HG02623 (cell line): ENCODE data around the gene CLDN24.
A peak's percentile ranks its signal among the peaks of the same experiment; 100 is the strongest.

Source experiments
- ATAC-seq: cut with Tn5 transposase; IDR thresholded peaks from one replicate; pipeline ENCODE4 v1.9.1; 2021; ENCODE audit warnings: moderate library complexity; ENCODE audit not compliant: unreplicated experiment

CLDN24 gene

GRCh38 chr4:183323295-183323694 is 1.1 kb upstream of the CLDN24 start:
- ATAC-seq: no peak

GRCh38 chr4:183321516-183321915 is 710 bp downstream of the CLDN24 start:
- ATAC-seq: no peak

- no peak for ATAC-seq
These were observed 1.1 kb downstream of the CLDN24 start for GRCh38 chr4:183321079-183321478.

GRCh38 chr4:183320211-183321059 is 1.8 kb downstream of the CLDN24 start, which contains the start of gene CLDN22:
Gene CLDN22 (minus strand): TSS chr4:183320276. CDS start chr4:183320218, 58 bp downstream.
- no peak for ATAC-seq

- no peak for ATAC-seq
These were observed 3.6 kb downstream of the CLDN24 start for GRCh38 chr4:183318656-183319055.

GRCh38 chr4:183314806-183315205 is 7.4 kb downstream of the CLDN24 start:
- no peak for ATAC-seq

- ATAC-seq: no peak
These were observed 7.9 kb downstream of the CLDN24 start for GRCh38 chr4:183314336-183314735.

- no peak for ATAC-seq
These were observed 9.4 kb downstream of the CLDN24 start for GRCh38 chr4:183312841-183313240.

GRCh38 chr4:183306811-183307210 is 15.4 kb downstream of the CLDN24 start:
- no peak for ATAC-seq

- ATAC-seq: no peak
These were observed 17.7 kb downstream of the CLDN24 start for GRCh38 chr4:183304538-183304937.

- ATAC-seq: peak; percentile 47
These were observed 18.2 kb downstream of the CLDN24 start for GRCh38 chr4:183304067-183304466.

GRCh38 chr4:183303301-183303700 is 18.9 kb downstream of the CLDN24 start:
- ATAC-seq: no peak

- no peak for ATAC-seq
These were observed 21.6 kb downstream of the CLDN24 start for GRCh38 chr4:183300655-183301054.

- no peak for ATAC-seq
These were observed 22.2 kb downstream of the CLDN24 start for GRCh38 chr4:183300070-183300469.

- ATAC-seq: no peak
These were observed 22.8 kb downstream of the CLDN24 start for GRCh38 chr4:183299464-183299863.

- ATAC-seq: peak; percentile 72
These were observed 24.6 kb downstream of the CLDN24 start for GRCh38 chr4:183297675-183298074.

GRCh38 chr4:183295711-183296110 is 26.5 kb downstream of the CLDN24 start:
- ATAC-seq: no peak

- no peak for ATAC-seq
These were observed 31.2 kb downstream of the CLDN24 start for GRCh38 chr4:183291070-183291469.

GRCh38 chr4:183289688-183290087 is 32.5 kb downstream of the CLDN24 start:
- ATAC-seq: no peak

- ATAC-seq: no peak
These were observed 33.3 kb downstream of the CLDN24 start for GRCh38 chr4:183288955-183289354.

GRCh38 chr4:183287677-183288076 is 34.5 kb downstream of the CLDN24 start:
- peak; percentile 71 for ATAC-seq

- peak; percentile 76 for ATAC-seq
These were observed 34.9 kb downstream of the CLDN24 start for GRCh38 chr4:183287309-183287659.
